GM12891 (cell line): ENCODE data around the gene PPM1H.

Source experiments
- PAX5 ChIP-seq: IDR thresholded peaks from 2 replicates; pipeline ENCODE4 v1.6.1; 2011; ENCODE audit warnings: low read length, moderate library complexity, mild to moderate bottlenecking; ENCODE audit not compliant: insufficient read depth, severe bottlenecking
- POLR2A ChIP-seq: IDR thresholded peaks from 2 replicates; pipeline ENCODE4 v1.6.1; 2011; ENCODE audit warnings: low read depth, low read length, control low read depth
- POLR2AphosphoS5 ChIP-seq: IDR thresholded peaks from 2 replicates; pipeline ENCODE4 v1.6.1; 2011; ENCODE audit warnings: low read depth, low read length, control low read depth
- SPI1 ChIP-seq: IDR thresholded peaks from 2 replicates; pipeline ENCODE4 v1.6.1; 2011; ENCODE audit warnings: low read depth, low read length, control low read depth
- TAF1 ChIP-seq: IDR thresholded peaks from 2 replicates; pipeline ENCODE4 v1.6.1; 2011; ENCODE audit warnings: low read depth, low read length, control low read depth

- TF ChIP-seq TAF1, result no peak
- TF ChIP-seq POLR2A, result no peak
- no peak for TF ChIP-seq POLR2AphosphoS5
- no peak for TF ChIP-seq PAX5
- no peak for TF ChIP-seq SPI1
Observed at GRCh38 chr12:62924084-62924483, 10.9 kb downstream of the PPM1H start.
